GM10266 (cell line): ENCODE results near the gene APOA5.

Experiments used
- DNase-seq: peaks from one replicate; pipeline ENCODE4 v3.0.0; 2012; ENCODE audit errors: extremely low spot score
- TF ChIP-seq, protein P1 (sequence below): IDR thresholded peaks from 2 replicates; pipeline ENCODE4 v1.5.1; 2012; ENCODE audit warnings: mild to moderate bottlenecking, low read depth; ENCODE audit not compliant: control insufficient read depth, insufficient read depth; ENCODE audit errors: missing control alignments

Gene APOA5

DNA sequence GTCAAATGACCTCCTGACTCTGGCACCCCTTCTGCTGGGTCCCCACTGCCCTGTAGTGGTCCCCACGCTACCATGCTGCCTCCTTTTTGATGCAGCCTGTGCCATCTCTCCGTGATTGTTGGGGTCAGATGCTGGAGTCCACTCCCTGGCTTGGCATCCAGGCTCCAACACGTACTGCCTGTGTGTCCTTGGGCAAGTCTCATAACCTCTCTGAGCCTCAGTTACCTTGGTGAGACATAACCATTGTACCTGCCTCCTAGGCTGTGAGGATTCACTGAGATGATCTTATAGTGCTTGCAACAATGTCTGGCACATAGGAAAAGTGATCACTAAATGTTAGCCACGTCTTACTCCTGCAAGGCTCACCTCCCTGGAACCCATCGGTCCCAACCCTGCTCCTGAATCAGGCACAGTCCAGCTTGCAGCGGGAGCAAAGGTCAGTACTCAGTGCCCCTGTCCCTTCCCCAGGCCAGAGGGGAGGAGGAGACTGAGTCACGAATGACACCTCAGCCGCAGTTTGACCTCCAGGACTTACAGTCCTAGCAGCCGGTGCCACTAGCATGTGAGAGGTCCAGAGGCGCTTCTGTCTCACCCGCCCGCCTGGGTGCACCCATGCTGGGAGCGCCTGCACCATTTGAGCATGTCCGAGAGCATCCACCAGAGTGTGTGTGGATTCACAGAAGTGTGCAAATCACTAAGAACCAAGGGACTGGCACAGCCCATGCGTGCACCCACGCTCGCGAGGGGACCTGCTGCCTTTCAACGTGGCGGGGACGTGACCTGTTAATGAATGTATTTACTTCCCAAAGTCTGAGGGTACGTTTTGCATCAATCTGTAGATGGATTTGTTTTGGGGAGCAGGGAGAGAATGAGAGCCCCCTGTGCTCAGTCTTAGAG lies 34.4 kb upstream of the APOA5 start:
- DNase-seq = no peak
- TF ChIP-seq, protein P1, sequence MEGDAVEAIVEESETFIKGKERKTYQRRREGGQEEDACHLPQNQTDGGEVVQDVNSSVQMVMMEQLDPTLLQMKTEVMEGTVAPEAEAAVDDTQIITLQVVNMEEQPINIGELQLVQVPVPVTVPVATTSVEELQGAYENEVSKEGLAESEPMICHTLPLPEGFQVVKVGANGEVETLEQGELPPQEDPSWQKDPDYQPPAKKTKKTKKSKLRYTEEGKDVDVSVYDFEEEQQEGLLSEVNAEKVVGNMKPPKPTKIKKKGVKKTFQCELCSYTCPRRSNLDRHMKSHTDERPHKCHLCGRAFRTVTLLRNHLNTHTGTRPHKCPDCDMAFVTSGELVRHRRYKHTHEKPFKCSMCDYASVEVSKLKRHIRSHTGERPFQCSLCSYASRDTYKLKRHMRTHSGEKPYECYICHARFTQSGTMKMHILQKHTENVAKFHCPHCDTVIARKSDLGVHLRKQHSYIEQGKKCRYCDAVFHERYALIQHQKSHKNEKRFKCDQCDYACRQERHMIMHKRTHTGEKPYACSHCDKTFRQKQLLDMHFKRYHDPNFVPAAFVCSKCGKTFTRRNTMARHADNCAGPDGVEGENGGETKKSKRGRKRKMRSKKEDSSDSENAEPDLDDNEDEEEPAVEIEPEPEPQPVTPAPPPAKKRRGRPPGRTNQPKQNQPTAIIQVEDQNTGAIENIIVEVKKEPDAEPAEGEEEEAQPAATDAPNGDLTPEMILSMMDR = no peak

DNA sequence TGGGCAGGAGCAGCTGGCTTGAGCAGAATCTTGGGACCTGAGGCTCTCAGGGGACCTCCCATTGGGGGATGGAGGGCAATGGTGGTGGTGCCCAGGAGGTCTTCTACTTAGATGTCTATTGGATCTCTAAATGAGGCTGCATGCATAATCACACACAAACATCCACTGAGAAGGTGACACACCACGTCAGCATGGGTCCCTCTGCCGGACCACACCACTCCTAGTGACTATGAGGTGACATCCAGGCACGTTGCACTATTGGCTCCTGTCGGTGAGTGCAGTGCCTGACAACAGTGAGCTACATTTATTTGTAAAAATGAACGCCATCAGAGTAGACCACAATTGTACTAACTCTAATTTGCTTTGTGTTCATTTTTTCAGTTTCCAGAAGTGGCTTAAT lies 33.8 kb upstream of the APOA5 start:
- no peak for DNase-seq
- TF ChIP-seq, protein P1 = no peak

DNA sequence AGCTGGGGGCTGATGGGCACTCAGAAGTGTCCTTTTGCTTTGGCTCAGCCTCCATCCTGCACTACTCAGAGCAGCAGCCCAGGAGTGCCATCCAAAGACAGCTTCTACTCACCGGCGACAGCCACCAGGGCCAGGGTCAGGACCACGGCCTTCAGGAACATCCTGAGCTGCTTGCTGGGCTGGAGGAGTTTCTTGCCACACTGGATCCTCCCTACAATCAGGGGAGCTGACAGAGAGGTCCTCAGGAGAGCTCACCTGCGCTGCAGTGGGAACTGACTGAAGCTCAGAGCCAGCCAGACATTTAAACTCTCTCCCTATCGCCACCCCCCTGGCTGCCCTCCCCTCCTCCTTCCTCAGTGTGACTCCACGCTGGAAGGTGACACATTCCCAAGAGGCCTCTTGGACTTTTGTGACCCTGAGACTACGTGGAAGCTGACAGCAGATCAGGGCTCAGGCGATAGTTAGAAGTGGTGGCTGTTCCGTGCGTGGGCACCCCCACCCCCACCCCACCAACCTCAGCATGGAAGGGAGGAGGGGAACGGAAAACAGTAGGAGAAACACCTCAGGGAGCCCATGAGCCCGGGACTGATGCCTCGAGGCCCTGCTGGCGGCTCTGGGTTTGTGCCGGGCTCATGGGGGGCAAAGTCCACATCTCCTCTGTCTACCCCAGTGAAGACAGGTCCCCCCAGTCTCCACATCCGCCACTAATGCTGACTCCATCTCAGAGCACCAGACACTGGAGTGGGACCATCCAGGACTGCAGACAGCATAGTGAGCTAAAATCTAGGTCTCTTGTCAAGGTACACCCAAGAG lies 31.6 kb upstream of the APOA5 start, which contains the start of gene APOA4:
TSS of gene APOA4 (minus strand) at position 274 of the 813 bp plus-strand sequence. CDS start at position 161, 113 bp downstream.
- no peak for DNase-seq

DNA sequence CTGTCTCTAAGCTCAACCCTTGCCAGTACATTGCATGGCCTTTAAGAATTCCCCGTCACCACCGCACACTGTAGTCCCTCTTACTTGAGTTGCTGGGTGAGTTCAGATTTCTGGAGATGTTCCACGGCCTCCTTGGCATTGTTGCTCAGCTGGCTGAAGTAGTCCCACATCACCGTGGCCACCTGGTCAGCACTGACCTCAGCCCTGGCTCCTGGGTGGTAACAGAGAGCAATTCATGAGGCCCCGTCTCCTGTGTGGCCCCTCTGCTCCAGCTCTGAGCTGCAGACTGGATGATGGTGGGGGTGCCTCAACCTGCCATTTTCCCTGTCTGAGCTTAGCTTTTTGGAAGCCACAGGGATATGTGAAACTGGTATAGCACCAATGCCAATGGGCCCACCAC lies 30.9 kb upstream of the APOA5 start:
- TF ChIP-seq, protein P1 = no peak
- no peak for DNase-seq

More for the DNA sequence above, 31.6 kb upstream of the APOA5 start, which contains the start of gene APOA4:
- TF ChIP-seq, protein P1 = no peak

DNA sequence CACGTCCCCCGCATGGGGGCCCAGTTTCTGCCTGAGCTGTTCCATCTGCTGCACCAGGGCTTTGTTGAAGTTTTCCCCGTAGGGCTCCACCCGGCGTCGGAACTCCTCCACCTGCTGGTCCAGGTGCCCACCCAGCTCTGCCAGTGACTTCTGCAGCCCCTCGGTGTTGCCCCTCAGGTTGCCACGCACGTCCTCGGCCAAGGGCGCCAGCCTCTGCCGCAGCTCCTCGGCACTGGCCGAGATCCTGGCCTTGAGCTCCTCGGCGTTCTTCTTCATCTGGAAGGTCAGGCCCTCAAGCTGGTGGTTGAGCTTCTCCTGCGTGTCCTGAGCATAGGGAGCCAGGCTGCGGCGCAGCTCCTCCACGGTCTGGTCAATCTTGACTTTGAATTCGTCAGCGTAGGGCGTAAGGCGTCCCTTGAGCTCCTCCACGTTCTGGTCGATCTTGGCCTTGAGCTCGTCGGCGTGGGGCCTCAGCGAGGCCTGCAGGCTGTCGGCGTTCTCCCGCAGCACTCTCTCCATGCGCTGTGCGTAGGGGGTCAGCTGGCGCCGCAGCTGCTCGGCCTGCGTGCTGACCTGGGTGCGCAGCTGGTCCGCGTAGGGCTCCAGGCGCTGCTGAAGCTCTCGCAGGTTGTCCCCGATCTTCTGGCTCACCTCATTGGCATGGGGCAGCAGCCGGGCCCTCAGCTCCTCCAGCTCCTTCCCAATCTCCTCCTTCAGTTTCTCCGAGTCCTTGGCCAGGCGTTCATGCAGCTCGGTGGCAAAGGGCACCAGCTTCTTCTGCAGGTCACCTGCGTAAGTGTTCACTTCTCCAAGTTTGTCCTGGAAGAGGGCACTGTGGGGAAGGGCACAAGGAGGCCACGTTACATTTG lies 29.6 kb upstream of the APOA5 start:
- DNase-seq = no peak
- TF ChIP-seq, protein P1 = no peak

DNA sequence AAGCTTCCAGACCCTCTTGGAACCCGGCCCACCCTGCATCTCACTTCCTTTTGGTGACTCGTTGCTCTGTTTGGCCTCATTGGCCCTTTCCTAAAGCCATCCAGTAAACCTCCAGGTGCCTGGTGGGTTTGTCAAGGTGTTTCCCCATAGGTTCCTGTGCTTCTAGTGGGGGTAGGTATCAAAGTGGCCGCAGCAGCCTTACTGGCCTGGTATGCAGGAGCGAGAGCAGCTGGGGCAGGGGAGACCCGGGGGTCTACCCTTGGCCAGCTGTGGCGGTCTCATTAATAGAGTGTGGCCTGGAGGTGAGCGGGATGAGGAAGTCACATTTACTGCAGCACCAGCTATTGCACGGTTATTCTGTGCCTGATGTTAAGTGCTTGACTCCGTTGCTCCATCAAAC lies 27.4 kb upstream of the APOA5 start:
- no peak for DNase-seq
- TF ChIP-seq, protein P1 = no peak
